AG08396 (cell line): ENCODE results near the gene ARHGEF19.
A peak's percentile ranks its signal among the peaks of the same experiment; 100 is the strongest.
"Not testable (repeated sequence)": the region's sequence is repeated elsewhere in the genome, so short reads cannot be mapped to it uniquely, and the experiment has no call there.

ENCODE experiments used
- DNase-seq: peaks from one replicate; pipeline ENCODE4 v3.0.0; 2012; ENCODE audit warnings: low spot score, mixed read lengths

The ARHGEF19 gene

GRCh38 chr1:16243936-16244649 is 31.6 kb upstream of the ARHGEF19 start:
- DNase-seq: peak; percentile 77

DNA sequence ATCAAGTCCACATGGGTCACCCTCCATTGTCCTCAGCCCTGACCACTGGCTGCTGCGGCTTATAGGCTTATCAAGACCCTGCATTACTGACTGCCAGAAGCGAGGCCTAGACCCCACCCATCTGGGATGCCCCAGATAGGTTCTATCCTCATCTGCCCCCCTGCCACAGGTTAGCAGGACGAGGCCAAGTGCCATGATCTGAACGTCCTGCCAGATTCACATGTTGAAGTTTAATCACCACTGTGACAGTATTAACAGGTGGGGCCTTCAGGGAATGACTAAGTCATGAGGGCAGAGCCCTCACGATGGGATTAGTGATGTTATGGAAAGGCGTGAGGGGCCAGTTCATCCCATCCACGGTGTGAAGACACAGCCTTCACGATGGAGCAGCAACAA is 30.8 kb upstream of the ARHGEF19 start:
- DNase-seq: no peak

DNA sequence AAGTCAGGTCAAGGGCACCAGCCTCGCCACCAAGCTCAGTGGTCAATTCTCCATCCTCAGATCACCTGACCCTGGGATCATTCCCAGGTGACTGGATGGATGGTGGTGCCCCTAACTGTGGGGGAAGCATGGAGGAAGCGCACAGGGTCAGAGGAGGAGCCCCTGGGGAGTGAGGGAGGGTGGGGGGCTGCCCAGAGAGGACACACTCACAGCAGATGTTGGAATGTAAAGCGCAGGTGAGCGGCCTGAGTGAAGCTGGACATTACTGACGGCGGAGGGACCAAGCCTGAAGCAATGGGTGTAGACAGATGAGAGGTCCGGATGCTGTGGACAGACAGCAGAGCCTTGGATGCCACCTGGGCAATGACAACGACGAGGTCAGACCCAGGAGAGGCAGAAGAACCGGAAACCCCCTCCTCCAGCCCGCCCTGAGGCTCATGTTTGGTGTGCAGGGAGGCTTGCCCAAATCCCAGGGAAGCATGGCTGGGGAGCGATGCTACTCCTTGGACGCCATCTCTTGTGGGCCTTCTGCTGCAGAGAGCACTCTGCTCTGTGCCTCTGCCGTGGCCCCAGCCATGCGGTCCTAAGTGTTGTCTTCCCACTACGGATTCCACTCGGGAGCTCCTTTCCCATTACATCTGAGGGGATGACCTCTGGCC is 30.2 kb upstream of the ARHGEF19 start:
- no peak for DNase-seq

GRCh38 chr1:16241221-16241708 is 28.8 kb upstream of the ARHGEF19 start:
- no peak for DNase-seq

- DNase-seq: no peak
These were observed 27.6 kb upstream of the ARHGEF19 start for GRCh38 chr1:16239972-16240491.

DNA sequence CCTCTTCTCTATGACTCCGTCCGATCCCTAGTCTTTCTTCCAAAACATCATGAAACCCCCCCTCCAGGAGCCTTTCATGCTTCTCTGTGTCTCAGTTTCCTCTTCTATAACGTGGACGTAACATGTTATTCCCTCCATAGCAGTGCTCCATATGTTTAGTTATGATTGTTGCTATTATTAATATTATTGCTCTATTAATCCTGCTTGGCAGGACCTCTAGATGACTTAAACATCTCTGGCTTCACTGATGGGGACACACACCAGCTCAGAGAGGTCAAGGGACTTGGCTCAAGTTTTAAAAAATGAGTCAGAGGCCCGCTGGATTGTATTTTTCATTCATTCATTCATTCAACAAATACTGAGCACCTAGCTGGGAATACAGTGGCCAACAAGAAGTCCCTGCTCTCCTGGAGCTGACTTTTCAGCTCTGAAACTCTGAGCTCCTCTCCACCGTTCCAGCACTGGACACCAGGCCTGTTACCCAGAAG is 24.9 kb upstream of the ARHGEF19 start:
- peak; percentile 48 for DNase-seq

DNA sequence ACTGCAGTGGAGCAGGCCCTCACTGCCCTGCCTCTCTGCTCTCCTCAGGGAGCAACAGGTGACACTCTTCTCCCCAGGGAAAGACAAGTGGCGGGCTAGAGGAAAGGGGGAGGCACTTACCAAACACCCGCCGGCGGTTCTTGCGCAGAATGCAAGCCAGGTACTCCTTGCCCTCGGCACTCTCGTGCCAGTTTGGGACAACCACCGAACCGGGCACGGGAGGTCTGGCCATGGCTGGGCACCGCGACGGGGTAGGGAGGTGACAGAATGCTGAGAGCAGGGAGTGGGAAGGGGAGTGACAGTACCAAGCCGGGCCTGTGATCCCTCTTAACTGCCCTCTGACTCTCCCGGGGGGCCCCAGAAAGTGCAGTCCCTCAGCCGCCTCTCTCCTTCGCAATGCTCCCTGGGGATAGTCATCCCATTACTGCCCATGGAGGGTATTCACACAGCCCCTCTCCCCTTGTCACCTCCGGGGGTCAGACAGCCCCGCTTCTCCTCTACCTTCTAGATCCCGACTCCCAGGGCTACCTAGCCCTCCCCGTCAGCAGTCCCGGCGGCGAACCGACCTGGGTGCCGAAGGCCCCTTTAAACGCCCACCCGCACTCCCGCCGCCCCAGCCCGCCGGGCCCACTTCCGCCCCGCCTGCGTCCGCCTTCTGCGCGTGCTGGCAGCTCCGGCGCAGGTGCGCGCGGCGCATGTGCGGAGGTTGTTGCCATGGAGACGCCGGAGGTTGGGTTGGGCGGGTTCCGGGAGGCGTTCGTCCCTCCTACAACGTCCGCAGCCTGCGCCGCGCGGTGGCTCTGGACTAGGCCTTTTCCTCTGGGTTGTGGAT is 24.3 kb upstream of the ARHGEF19 start, which contains the start of gene CPLANE2:
TSS of gene CPLANE2 (minus strand) at position 673 of the 832 bp plus-strand sequence. CDS start at position 232, 441 bp downstream.
- peak; percentile 97 for DNase-seq

- DNase-seq: peak; percentile 57
These were observed 23.6 kb upstream of the ARHGEF19 start for GRCh38 chr1:16235944-16236510.

DNA sequence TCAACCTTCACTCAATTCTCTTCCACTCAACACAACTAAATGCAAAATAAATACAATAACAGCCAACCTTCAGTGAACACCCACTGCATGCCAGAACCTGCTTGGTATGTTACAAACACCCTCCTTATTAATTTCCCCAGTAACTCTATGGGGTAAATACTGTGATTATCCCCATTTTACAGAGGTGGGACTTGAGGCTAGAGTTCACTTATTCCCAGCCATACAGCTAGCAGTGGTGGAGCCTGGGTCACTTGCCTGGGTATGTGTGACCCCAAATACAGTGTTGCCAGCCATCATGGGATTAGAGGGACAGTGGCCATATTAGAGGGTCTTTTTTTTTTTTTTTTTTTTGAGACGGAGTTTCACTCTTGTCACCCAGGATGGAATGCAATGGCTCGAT is 22.9 kb upstream of the ARHGEF19 start:
- DNase-seq: no peak

- DNase-seq: no peak
These were observed 21.0 kb upstream of the ARHGEF19 start for GRCh38 chr1:16233431-16233830.

- no peak for DNase-seq
These were observed 19.9 kb upstream of the ARHGEF19 start for GRCh38 chr1:16232316-16232710.

GRCh38 chr1:16231331-16232315 is 19.2 kb upstream of the ARHGEF19 start:
- no peak for DNase-seq

DNA sequence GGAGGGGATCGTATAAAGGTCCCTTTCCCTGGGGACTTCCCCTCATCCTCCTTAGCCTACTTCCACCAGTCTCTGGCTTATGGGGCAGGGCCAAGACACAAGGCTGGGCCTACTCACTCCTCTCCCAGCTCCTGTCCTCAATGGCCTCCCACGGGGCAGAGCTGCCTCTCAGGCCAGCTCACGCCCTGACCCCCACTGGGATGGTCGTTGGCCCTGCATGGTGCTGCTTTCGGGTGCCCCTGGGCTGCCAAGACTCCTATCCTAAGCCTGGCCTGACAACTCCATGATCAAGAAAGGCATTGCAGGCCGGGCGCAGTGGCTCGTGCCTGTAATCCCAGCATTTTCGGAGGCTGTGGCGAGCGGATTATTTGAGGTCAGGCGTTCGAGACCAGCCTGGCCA is 18.3 kb upstream of the ARHGEF19 start:
- DNase-seq: no peak

DNA sequence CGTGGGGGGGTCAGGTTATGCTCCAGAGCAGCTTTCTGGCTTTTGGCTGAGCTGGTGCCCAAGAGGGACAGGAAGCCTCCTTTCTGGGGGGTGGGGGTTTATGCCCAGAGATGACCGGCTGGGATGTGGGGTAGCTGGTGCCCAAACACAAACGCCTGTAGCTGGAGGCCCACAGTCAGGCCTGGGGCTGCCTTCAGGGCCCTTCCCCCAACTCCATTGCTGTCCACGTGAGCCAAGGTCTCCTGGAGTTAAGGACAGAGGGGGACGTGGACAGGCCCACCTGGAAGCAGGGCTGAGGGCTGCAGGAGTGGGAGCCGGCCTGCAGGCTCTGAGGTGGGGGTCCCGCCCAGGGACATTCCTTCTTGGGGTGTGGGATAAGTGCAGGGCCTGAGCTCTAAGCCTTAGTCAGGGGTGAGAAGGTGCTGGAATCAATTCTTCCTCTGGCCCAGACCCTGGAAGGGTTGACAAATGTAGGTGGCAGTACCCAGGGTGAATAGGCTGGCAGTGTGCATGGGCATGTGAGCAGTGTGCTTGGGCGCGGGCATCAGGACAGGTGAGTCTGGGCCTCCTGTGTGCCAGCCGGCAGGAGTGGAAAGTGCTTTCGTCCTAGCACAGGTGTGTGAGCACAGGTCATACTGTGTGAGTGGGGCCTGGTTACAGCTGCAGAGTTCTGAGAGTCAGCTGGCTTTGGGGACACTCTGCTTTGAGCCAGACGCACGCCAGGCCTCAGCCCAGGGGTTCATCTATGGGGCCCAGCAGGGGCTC is 17.7 kb upstream of the ARHGEF19 start:
- no peak for DNase-seq

DNA sequence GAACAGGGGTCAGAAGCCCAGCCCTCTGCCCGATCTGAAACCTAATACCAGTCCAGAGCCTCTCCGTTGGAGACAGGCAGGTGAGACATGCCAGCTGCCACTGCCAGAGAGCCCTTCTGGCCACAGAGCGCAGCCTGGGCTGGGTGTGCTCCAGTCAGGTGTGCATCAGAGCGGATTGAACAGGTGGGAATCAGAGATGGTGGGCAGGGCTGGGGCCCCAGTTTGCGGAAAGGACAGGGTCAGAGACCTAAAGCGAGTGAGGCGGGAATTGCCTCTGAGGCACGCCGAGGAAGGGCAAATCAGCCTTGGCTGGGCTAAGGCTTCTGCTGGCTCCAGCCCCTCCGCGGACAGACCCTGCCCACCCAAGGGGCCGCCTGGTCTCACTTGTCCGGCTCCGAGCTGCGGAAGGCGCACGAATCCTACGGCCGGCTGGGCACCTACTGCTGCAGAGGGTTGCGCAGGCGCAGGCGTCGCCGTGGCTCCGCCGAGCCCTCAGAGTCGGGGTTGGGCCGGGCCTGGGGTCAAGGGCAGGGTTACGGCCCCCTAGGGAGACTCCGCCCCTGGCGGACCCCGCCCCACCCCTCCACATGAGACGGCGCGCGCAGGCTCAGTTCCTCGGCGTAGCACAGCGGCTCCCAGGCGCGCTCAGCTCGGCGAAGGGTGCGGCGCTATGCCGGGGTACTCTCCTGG is 14.2 kb upstream of the ARHGEF19 start:
- no peak for DNase-seq

DNA sequence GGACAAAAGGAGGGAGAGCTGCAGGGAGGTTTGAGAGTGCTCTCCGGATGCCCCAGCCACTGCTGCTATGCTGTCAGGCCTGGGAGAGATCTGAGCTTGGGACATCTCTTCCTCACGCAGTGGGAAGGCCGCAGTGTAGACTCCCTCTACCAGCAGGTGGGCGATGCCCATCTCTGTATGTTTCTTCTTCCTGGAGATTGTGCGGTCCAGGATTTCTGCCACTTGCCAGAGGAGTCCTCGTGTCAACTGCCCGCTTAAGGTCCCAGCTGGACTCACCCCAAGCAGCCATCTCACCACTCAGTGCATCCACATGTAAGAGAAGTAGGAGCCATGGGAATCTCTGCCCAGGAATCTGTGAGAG is 13.7 kb upstream of the ARHGEF19 start:
- DNase-seq: no peak

GRCh38 chr1:16224472-16224871 is 12.0 kb upstream of the ARHGEF19 start:
- no peak for DNase-seq

GRCh38 chr1:16222716-16223115 is 10.3 kb upstream of the ARHGEF19 start:
- not testable (repeated sequence) for DNase-seq

- DNase-seq: no peak
These were observed 9.0 kb upstream of the ARHGEF19 start for GRCh38 chr1:16221499-16221898.
